PC-3 (cell line): ENCODE data around the gene PGAM2.

ENCODE experiments used
- CTCF ChIP-seq: fragments of 300-600 bp; sonication (generic); conservative IDR thresholded peaks from 2 replicates; pipeline ENCODE4 v1.5.1; 2017; ENCODE audit warnings: antibody characterized with exemption, low read depth, mild to moderate bottlenecking, low read length
- EZH2 ChIP-seq: fragments of 300-600 bp; sonication (generic); IDR thresholded peaks from one replicate; pipeline ENCODE4 v1.6.1; 2017; ENCODE audit warnings: antibody characterized with exemption, mild to moderate bottlenecking, low read length; ENCODE audit not compliant: unreplicated experiment
- EZH2phosphoT487 ChIP-seq: fragments of 300-600 bp; sonication (generic); IDR thresholded peaks from 2 replicates; pipeline ENCODE4 v1.6.1; 2018; ENCODE audit warnings: mild to moderate bottlenecking, antibody characterized with exemption, low read length, borderline replicate concordance

GRCh38 chr7:44063547-44063893 is 1.8 kb downstream of the PGAM2 start:
- TF ChIP-seq EZH2 (no peak), CTCF (no peak), EZH2phosphoT487 (no peak)
